Neural cell (in vitro differentiated cells): ENCODE results near the gene CTNNA1. TPM values are rescaled to one million over a fixed set of nuclear protein-coding genes. Genes with fewer than 3 reads are reported as not detected.

Experiments
- H2AFZ ChIP-seq: fragments of 200-600, 300-800 bp; sonication (generic), shearing (Covaris generic); 2 replicates; pipeline ENCODE4 v1.6.0; 2014; ENCODE audit warnings: low read depth, mild to moderate bottlenecking, antibody characterized with exemption, low read length, moderate library complexity
- H3F3A ChIP-seq: fragments of 200-600 bp; shearing (Covaris generic); 2 replicates; pipeline ENCODE4 v1.6.1; 2016; ENCODE audit warnings: mild to moderate bottlenecking, moderate library complexity, mixed read lengths, antibody characterized with exemption, low read length; ENCODE audit not compliant: insufficient read depth, poor library complexity, severe bottlenecking
- H3K27ac ChIP-seq: fragments of 200-600, 300-800 bp; sonication (generic), shearing (Covaris generic); 2 replicates; pipeline ENCODE4 v1.5.1; 2014; ENCODE audit warnings: mild to moderate bottlenecking, low read length, moderate library complexity
- H3K27me3 ChIP-seq: fragments of 300-800, 200-600 bp; sonication (generic), shearing (Covaris generic); 2 replicates; pipeline ENCODE4 v1.6.0; 2014; ENCODE audit warnings: mild to moderate bottlenecking, low read depth, low read length, moderate library complexity; ENCODE audit not compliant: insufficient read depth
- H3K36me3 ChIP-seq: fragments of 300-800, 200-600 bp; sonication (generic), shearing (Covaris generic); 2 replicates; pipeline ENCODE4 v1.5.1; 2014; ENCODE audit warnings: mild to moderate bottlenecking, antibody characterized with exemption, low read length, moderate library complexity; ENCODE audit not compliant: insufficient read depth
- H3K4me2 ChIP-seq: fragments of 300-800, 200-600 bp; sonication (generic), shearing (Covaris generic); 2 replicates; pipeline ENCODE4 v1.6.0; 2014; ENCODE audit warnings: mild to moderate bottlenecking, low read length
- H3K4me3 ChIP-seq: fragments of 300-800, 200-600 bp; sonication (generic), shearing (Covaris generic); 2 replicates; pipeline ENCODE4 v1.5.1; 2014; ENCODE audit warnings: mild to moderate bottlenecking, low read length, moderate library complexity
- H3K79me2 ChIP-seq: fragments of 200-600 bp; shearing (Covaris generic); replicated peaks from 2 replicates; pipeline ENCODE4 v1.6.0; 2014; ENCODE audit warnings: mild to moderate bottlenecking, low read length, moderate library complexity; ENCODE audit not compliant: insufficient read depth
- H3K9ac ChIP-seq: fragments of 300-800, 200-600 bp; sonication (generic), shearing (Covaris generic); 2 replicates; pipeline ENCODE4 v1.6.1; 2016; ENCODE audit warnings: mild to moderate bottlenecking, low read length, mixed read lengths
- H3K9me2 ChIP-seq: fragments of 200-600 bp; shearing (Covaris generic); 2 replicates; pipeline ENCODE4 v1.6.1; 2016; ENCODE audit warnings: mild to moderate bottlenecking, low read length, mixed read lengths; ENCODE audit not compliant: insufficient read depth
- H3K9me3 ChIP-seq: fragments of 200-600, 300-800 bp; sonication (generic), shearing (Covaris generic); 2 replicates; pipeline ENCODE4 v1.6.1; 2016; ENCODE audit warnings: mild to moderate bottlenecking, mixed run types, low read length, moderate library complexity, mixed read lengths
- H4K20me1 ChIP-seq: fragments of 200-600 bp; shearing (Covaris generic); 2 replicates; pipeline ENCODE4 v1.6.1; 2016; ENCODE audit warnings: mild to moderate bottlenecking, mixed run types; ENCODE audit not compliant: insufficient read depth
- CTCF ChIP-seq: fragments of 450-650 bp; IDR thresholded peaks from 2 replicates; pipeline ENCODE4 v1.5.1; 2014; ENCODE audit warnings: antibody characterized with exemption, mild to moderate bottlenecking, moderate library complexity; ENCODE audit not compliant: poor library complexity, severe bottlenecking
- EP300 ChIP-seq: fragments of 450-650 bp; conservative IDR thresholded peaks from 2 replicates; pipeline ENCODE4 v1.6.1; 2014; ENCODE audit warnings: antibody characterized with exemption, mild to moderate bottlenecking, moderate library complexity; ENCODE audit not compliant: poor library complexity, severe bottlenecking
- EZH2 ChIP-seq: fragments of 200-600, 300-800 bp; shearing (Covaris generic), sonication (generic); IDR thresholded peaks from 2 replicates; pipeline ENCODE4 v1.6.1; 2014; ENCODE audit warnings: antibody characterized with exemption, low read length, borderline replicate concordance, mild to moderate bottlenecking; ENCODE audit not compliant: insufficient read depth, poor library complexity, severe bottlenecking
- MXI1 ChIP-seq: fragments of 450-650 bp; conservative IDR thresholded peaks from 2 replicates; pipeline ENCODE4 v1.6.1; 2014; ENCODE audit warnings: antibody characterized with exemption, mild to moderate bottlenecking; ENCODE audit not compliant: poor library complexity, severe bottlenecking
- POLR2AphosphoS5 ChIP-seq: IDR thresholded peaks from 2 replicates; pipeline ENCODE4 v1.6.1; 2012
- RAD21 ChIP-seq: fragments of 450-650 bp; conservative IDR thresholded peaks from 2 replicates; pipeline ENCODE4 v1.6.1; 2014; ENCODE audit warnings: antibody characterized with exemption, mild to moderate bottlenecking, moderate library complexity
- REST ChIP-seq: IDR thresholded peaks from 2 replicates; pipeline ENCODE4 v1.6.1; 2012; ENCODE audit warnings: borderline replicate concordance
- SMC3 ChIP-seq: fragments of 450-650 bp; conservative IDR thresholded peaks from 2 replicates; pipeline ENCODE4 v1.6.1; 2014; ENCODE audit warnings: antibody characterized with exemption, mild to moderate bottlenecking, moderate library complexity; ENCODE audit not compliant: poor library complexity
- TAF1 ChIP-seq: IDR thresholded peaks from 2 replicates; pipeline ENCODE4 v1.6.1; 2012; ENCODE audit warnings: low read depth
- polyA plus RNA-seq: library from polyadenylated mRNA; depleted of rRNA; stranded (reverse); fragments of >200 nt; gene quantifications from 2 replicates; pipeline ENCODE4 v1.2.3, GENCODE V29; 2014

CTNNA1 gene
- polyA plus RNA-seq, 1 donor from 2014 or later = 87.9 TPM

GRCh38 chr5:138824924-138825863 lies 72.0 kb downstream of the CTNNA1 start:
- Histone ChIP-seq H3K9me2 (no peaks in the 10 kb centered on the region), H3K4me3 (no peak overlapping the region), H3K9me3 (no peaks in the 10 kb centered on the region), H4K20me1 (no peaks in the 10 kb centered on the region), H3K27me3 (no peaks in the 10 kb centered on the region), H3K79me2 (peaks cover 11% of the 10 kb centered on the region), H3K9ac (no peak overlapping the region), H3K4me2 (no peak overlapping the region), H3K27ac (no peak overlapping the region), H3K36me3 (no peaks in the 10 kb centered on the region), H2AFZ (no peak overlapping the region), H3F3A (no peaks in the 10 kb centered on the region)
- TF ChIP-seq RAD21 (peak; percentile 63), SMC3 (peak; percentile 65), CTCF (peak; percentile 67), REST (no peak), POLR2AphosphoS5 (no peak)

- H4K20me1 ChIP-seq = no peaks in the 10 kb centered on the region
- no peak overlapping the region for H3K9ac ChIP-seq
- no peak overlapping the region for H3K4me2 ChIP-seq
Observed at GRCh38 chr5:138828556-138828955, 75.3 kb downstream of the CTNNA1 start.

More at GRCh38 chr5:138828556-138828955, 75.3 kb downstream of the CTNNA1 start:
- no peaks in the 10 kb centered on the region for H3K79me2 ChIP-seq
- no peaks in the 10 kb centered on the region for H3K9me3 ChIP-seq
- no peaks in the 10 kb centered on the region for H3K27me3 ChIP-seq
- H3K9me2 ChIP-seq = no peaks in the 10 kb centered on the region
- no peak overlapping the region for H3K4me3 ChIP-seq
- TF ChIP-seq EP300 (no peak), SMC3 (no peak), REST (no peak), POLR2AphosphoS5 (no peak), EZH2 (no peak), TAF1 (no peak), MXI1 (no peak), CTCF (no peak), RAD21 (no peak)
- H3K27ac ChIP-seq = no peak overlapping the region
- no peaks in the 10 kb centered on the region for H3K36me3 ChIP-seq
- no peak overlapping the region for H2AFZ ChIP-seq
- no peaks in the 10 kb centered on the region for H3F3A ChIP-seq
